Vagina (tissue), 2 donors: ENCODE results near the gene AIMP2. TPM values are rescaled to one million over a fixed set of nuclear protein-coding genes. Genes with fewer than 3 reads are reported as not detected.
A peak's percentile ranks its signal among the peaks of the same experiment; 100 is the strongest.
"Not testable (repeated sequence)": the region's sequence is repeated elsewhere in the genome, so short reads cannot be mapped to it uniquely, and the experiment has no call there.

Source experiments
- DNase-seq, 2 donors: peaks; one replicate each; pipeline ENCODE4 v3.0.0-alpha.2; 2017; ENCODE audit errors: extremely low spot score in 2 of 2
- H3K27ac ChIP-seq: fragments of 200-600 bp; sonication (generic); one replicate; pipeline ENCODE4 v1.5.1; 2019
- H3K27me3 ChIP-seq: fragments of 200-600 bp; sonication (generic); one replicate; pipeline ENCODE4 v1.5.1; 2019
- H3K36me3 ChIP-seq, 2 donors: fragments of 200-600 bp; sonication (generic); one replicate each; pipeline ENCODE4 v1.5.1; 2017 to 2019
- H3K4me1 ChIP-seq: fragments of 200-600 bp; sonication (generic); one replicate; pipeline ENCODE4 v1.5.1; 2019
- H3K4me3 ChIP-seq, 2 donors: fragments of 200-600 bp; sonication (generic); 1 replicate in 1 of 2; 2 replicates in 1 of 2; pipeline ENCODE4 v1.5.1; 2016 to 2019
- H3K9me3 ChIP-seq: fragments of 200-600 bp; sonication (generic); one replicate; pipeline ENCODE4 v1.5.1; 2019
- CTCF ChIP-seq, 3 experiments: fragments of 450-650 bp in 2 of 3; fragments of 200-600 bp in 1 of 3; sonication (generic) in 1 of 3; IDR thresholded peaks; one replicate each; pipeline ENCODE4 v1.5.1; 2017 to 2019; ENCODE audit warnings: antibody characterized with exemption in 3 of 3, mild to moderate bottlenecking in 2 of 3, moderate library complexity in 2 of 3
- POLR2A ChIP-seq, 2 donors: fragments of 450-650 bp; IDR thresholded peaks; one replicate each; pipeline ENCODE4 v1.6.1; 2017; ENCODE audit warnings: antibody characterized with exemption in 2 of 2, mild to moderate bottlenecking in 2 of 2, moderate library complexity in 2 of 2
- POLR2AphosphoS5 ChIP-seq, 2 donors: sonication (generic); formaldehyde crosslinking; IDR thresholded peaks; one replicate each; pipeline ENCODE4 v1.9.0; 2017; ENCODE audit warnings: antibody characterized with exemption in 2 of 2, mild to moderate bottlenecking in 2 of 2, low read depth in 1 of 2; ENCODE audit not compliant: insufficient read depth in 1 of 2
- intact Hi-C: fragments of 100-400 bp; cut with DNase I; formaldehyde crosslinking; loops from one replicate; pipeline ENCODE4 v1.15.1; 2023
- small RNA-seq: library from RNA; depleted of rRNA; stranded (forward); fragments of <200 nt; gene quantifications from one replicate; pipeline ENCODE3, GENCODE V24; 2016
- total RNA-seq: library from RNA; depleted of rRNA; stranded (reverse); fragments of >200 nt; gene quantifications from one replicate; pipeline ENCODE4 v1.2.3, GENCODE V29; 2016

The AIMP2 gene
- total RNA-seq, 1 donor from 2014 or later, result 38.1 TPM

GRCh38 chr7:6057316-6058129, 48.5 kb downstream of the AIMP2 start:
- peak overlapping the region; percentile 90 to 99 for H3K4me3 ChIP-seq
- H3K9me3 ChIP-seq, result no peaks in the 10 kb centered on the region
- TF ChIP-seq POLR2A (IDR thresholded peaks at IDR 0.05) (no peak), CTCF (IDR thresholded peaks at IDR 0.05) (no peak), POLR2AphosphoS5 (IDR thresholded peaks at IDR 0.05; ENCODE audit: insufficient read depth in 1 of 2, low read depth in 1 of 2) (no peak)
- H3K27ac ChIP-seq, result no peak overlapping the region
- no peak for DNase-seq
- intact Hi-C loops, result no loop called here
- peaks cover 0 to 20% of the 10 kb centered on the region in 2 donors for H3K36me3 ChIP-seq
- peaks cover 14% of the 10 kb centered on the region for H3K4me1 ChIP-seq
- H3K27me3 ChIP-seq, result no peaks in the 10 kb centered on the region

GRCh38 chr7:6059941-6060340, 50.9 kb downstream of the AIMP2 start:
- H3K27ac ChIP-seq, intact Hi-C loops, DNase-seq, H3K4me3 ChIP-seq, H3K36me3 ChIP-seq, H3K27me3 ChIP-seq, H3K9me3 ChIP-seq: not testable (repeated sequence)
- peaks cover 14% of the 10 kb centered on the region for H3K4me1 ChIP-seq

- H3K27me3 ChIP-seq, result no peaks in the 10 kb centered on the region
- no peaks in the 10 kb centered on the region for H3K4me1 ChIP-seq
- intact Hi-C loops, result no loop called here
- DNase-seq, result no peak
- H3K9me3 ChIP-seq, result no peaks in the 10 kb centered on the region
- no peak overlapping the region for H3K27ac ChIP-seq
- H3K4me3 ChIP-seq, result no peak overlapping the region
- H3K36me3 ChIP-seq, result no peaks in the 10 kb centered on the region
- TF ChIP-seq POLR2AphosphoS5 (IDR thresholded peaks at IDR 0.05; ENCODE audit: insufficient read depth in 1 of 2, low read depth in 1 of 2), result no peak
- no peak for TF ChIP-seq POLR2A (IDR thresholded peaks at IDR 0.05)
- no peak for TF ChIP-seq CTCF (IDR thresholded peaks at IDR 0.05)
Observed at GRCh38 chr7:6071406-6071805, 62.3 kb downstream of the AIMP2 start.

Small RNAs within 50 kb of the gene (small RNA-seq; reads per million reads assigned to genes)
- gene RF00019, result not detected
- not detected for gene RNU6-218P
- gene SNORA80D, result 1.0 reads per million, percentile 21 among the genes with 10 or more reads in this experiment

Other genes starting within 250 kb of the AIMP2 start
- 27.7 TPM for gene RNF216, start 227.6 kb upstream of the AIMP2 start, total RNA-seq
- gene OCM, start 128.5 kb upstream of the AIMP2 start, total RNA-seq, result not detected
- gene CCZ1, start 110.5 kb upstream of the AIMP2 start, total RNA-seq, result 39.3 TPM
- not detected for gene RSPH10B, start 38.6 kb upstream of the AIMP2 start, total RNA-seq
- 15.2 TPM for gene PMS2, start 223 bp upstream of the AIMP2 start, total RNA-seq
- gene ANKRD61, start 22.1 kb downstream of the AIMP2 start, total RNA-seq, result not detected
- gene EIF2AK1, start 49.9 kb downstream of the AIMP2 start, total RNA-seq, result 67.3 TPM
- gene USP42, start 95.7 kb downstream of the AIMP2 start, total RNA-seq, result 12.3 TPM